Ureter (tissue), 1 donor: ENCODE data around the gene KDM8. TPM values are rescaled to one million over a fixed set of nuclear protein-coding genes. Genes with fewer than 3 reads are reported as not detected.
"Not testable (repeated sequence)": the region's sequence is repeated elsewhere in the genome, so short reads cannot be mapped to it uniquely, and the experiment has no call there.

ENCODE experiments used
- DNase-seq: peaks from one replicate; pipeline ENCODE4 v3.0.0-alpha.2; 2020; ENCODE audit warnings: low spot score
- total RNA-seq: library from RNA; stranded (reverse); gene quantifications from one replicate; pipeline ENCODE4 v1.2.4, GENCODE V29; 2023
- donor health status: DM: yes; HTN: yes; CAD: no.

Gene KDM8
- total RNA-seq, 1 donor from 2014 or later, result 13.9 TPM

DNA sequence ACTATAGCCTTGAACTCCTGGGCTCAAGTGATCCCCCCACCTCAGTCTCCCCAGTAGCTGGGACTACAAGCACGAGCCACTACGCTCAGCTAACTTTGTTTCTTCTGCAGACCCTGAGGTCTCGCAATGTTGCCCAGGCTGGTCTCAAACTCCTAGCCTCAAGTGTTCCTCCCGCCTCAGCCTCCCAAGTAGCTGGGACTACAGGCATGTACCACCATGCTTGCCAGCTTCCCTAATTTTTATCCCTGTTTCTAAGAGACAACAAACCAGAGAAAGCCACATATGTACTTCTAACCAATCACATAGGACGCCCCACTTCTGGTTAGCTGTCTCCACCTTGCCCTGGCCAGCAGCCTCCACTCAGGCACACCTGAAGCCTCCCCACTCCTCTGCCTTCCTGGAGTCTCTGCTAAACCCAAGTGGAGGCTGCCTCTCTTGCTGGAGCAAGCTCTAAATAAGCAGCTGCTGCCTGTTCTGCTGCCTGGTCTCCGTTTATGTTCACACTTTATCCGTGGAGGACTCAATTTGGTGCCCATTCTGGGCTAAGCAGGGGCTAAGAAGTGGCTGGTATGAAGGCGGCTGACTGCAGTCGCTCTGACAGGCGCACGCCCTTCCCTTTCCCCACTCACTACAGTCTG, 40.5 kb downstream of the KDM8 start:
- no peak for DNase-seq

DNA sequence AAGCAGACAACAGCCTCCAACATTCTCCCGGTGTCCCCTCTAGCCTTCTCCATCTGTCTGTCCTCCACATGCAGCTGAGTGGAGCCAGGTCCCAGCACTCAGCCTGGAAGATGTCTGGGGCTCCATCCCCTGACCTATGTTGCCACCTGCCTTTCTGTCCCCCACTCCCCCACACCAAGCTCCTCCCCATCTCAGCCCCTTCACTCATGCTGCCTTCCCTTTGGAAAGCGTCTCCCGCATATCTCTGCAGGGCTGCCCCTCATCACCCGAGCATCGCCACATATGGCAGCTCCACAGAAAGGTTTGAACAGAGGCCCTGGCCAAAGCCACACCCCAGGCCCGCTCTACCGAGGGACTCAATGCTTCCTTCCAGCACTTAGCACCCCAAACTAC, 41.0 kb downstream of the KDM8 start:
- DNase-seq, result no peak

DNA sequence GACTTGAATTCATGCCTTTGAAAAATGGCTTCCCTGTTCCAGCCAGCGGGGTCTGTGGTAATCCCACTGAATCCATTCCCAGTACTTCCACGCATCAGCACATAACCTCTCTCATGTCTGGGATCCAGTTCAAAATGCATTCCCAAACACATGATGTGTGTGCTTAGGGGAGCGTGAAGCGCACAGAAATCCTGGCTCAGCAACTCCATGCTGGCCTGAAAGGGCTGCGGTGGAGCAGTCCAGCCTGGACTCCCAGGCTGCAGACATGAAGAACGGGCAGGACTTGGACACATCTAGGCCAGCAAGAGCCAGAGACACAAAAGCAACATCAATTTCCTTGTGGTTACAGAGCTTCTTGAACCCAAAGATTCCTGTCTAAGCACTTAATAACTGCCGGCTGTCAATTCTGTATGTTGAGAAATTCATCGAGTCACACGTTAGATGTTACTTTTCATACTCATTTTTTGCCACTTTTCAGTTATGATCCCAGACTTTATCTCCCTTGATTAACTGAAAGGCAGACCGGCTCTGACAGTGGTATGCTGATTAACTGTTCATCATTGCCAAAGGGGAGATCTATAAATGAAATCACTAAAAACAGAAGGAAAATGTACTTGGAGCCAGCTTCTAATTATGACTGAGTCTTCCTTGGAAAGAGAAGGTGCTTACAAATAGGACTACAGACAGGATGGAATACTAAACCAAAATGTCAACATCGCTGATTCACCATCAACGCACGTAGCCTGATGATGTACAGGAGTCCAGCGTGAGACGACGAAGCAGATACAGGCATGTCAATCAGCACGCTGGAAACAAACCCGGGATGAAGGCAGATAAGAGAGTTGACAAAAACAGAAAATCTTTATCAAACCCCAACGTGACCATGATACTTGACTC, 42.2 kb downstream of the KDM8 start:
- DNase-seq, result peak; percentile 52

DNA sequence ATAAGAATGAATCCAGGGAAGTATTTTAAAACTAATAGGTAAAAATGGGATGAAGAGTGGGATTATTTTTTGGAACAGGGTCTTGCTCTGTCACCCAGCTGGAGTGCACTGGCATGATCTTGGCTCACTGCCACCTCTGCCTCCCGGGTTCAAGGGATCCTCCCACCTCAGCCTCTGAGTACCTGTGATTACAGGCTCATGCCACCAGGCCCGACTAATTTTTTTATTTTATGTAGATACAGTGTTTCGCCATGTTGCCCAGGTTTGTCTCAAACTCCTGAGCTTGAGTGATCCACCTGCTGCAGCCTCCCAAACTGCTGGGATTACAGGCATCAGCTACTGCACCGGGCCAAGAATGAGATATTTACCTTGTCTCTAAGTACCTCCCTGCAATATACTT, 43.1 kb downstream of the KDM8 start:
- DNase-seq, result peak; percentile 26

DNA sequence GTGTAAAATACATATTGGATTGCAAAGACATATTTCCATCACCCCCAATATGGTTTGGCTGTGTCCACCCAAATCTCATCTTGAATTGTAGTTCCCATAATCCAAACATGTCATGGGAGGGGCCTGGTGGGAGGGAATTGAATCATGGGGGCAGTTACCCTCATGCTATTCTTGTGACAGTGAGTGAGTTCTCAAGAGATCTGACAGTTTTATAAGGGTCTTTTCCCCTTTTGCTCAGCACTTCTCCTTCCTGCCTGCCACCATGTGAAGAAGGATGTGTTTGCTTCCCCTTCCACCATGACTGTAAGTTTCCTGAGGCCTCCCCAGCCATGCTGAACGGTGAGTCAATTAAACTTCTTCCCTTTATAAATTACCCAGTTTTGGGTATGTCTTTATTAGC, 43.8 kb downstream of the KDM8 start:
- DNase-seq, result peak; percentile 7

DNA sequence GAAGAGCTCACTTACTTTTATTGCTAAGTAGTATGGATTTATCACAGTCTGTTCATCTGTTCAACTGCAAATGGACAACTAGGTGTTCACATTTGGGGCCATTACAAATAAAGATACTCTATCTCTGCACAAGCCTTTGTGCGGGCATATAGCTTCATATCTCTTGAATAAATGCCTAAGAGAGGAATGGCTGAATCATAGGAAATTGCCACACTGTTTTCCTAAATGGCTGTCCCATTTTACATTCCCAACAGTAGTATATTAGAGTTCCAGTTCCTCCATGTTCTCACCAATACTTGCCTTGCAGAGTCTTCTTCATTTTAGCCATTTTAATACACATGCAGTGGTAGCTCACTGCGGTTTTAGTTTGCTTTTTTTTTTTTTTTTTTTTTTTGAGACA, 44.7 kb downstream of the KDM8 start:
- DNase-seq, result no peak

DNA sequence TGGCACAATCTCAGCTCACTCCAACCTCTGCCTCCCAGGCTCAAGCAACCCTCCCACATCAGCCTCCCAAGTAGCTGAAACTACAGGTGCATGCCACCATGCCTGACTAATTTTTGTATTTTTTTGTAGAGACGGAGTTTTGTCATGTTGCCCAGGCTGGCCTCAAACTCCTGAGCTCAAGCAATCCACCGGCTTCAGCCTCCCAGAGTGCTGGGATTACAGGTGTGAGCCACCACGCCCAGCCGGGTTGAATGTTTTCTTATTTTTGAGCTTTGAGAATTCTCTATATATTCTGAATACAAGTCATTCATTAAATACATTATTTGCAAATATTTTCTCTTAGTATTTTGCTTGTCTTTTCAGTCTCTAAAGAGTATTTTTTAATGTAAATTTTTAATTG, 45.6 kb downstream of the KDM8 start:
- peak; percentile 27 for DNase-seq

DNA sequence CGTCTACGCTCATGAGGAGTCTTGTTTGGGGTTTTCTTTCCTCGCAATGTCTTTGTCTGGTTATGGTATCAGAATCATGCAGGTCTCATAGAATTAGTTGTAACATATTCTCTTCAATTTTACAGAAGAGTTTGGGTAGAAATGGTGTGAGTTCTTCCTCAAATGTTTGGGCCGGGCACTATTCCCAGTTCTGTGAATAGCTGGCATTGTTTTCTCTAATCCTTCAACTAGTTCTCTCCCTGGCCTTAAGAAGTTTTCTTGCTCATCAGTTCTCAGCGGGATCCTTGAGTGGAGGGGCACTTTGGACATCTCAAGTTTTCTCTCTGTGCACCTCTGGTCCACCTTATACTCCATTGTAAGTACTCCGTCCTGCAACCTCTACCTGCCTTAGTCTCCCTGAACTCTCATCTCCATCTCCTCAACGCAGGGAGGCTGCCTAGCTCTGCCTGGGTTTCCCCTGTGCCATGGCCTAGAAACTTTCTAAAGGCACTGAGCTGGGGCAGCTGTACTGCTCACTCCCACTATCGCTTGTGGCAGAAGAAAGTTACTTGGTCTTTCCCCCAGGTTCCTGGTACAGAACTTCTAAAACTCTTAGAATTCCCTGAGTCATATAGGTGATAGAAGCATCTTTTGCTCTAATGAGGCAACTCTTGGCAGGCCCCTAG, 48.3 kb downstream of the KDM8 start:
- no peak for DNase-seq

DNA sequence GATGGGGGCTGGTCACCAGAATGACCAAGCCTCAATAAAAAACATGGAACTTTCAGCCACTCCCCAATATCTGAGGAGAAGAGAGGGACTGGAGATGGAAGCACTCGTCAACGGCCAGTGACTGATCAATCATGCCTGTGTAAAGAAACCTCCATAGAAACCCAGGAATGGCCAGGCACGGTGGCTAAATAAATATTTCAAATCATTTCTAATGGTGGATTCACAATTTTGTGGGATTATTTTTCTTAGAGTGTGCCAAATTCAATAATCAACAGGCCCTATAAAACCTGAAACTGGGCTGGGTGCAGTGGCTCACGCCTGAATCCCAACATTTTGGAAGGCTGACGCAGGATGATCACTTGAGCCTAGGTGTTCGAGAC, 48.9 kb downstream of the KDM8 start:
- no peak for DNase-seq

DNA sequence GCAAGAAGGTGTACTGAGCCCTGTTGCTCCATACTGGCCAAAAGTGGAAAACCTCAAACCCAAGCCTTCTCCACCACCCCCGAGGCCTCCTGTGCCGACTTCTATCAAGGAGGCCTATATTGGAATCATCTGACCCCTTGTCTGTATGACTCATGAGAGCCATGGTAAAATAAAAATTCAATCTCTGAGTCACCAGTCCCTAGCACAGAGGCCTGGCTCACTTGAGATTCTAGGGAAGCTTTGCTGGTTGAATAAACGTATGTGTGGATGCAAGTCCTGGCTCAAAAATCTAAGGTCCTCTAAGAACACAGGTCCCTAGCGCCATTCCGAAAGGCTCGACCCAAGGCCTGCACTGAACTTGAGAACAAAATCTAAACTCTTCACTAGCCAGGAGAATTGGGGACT, 50.2 kb downstream of the KDM8 start:
- DNase-seq, result no peak

DNA sequence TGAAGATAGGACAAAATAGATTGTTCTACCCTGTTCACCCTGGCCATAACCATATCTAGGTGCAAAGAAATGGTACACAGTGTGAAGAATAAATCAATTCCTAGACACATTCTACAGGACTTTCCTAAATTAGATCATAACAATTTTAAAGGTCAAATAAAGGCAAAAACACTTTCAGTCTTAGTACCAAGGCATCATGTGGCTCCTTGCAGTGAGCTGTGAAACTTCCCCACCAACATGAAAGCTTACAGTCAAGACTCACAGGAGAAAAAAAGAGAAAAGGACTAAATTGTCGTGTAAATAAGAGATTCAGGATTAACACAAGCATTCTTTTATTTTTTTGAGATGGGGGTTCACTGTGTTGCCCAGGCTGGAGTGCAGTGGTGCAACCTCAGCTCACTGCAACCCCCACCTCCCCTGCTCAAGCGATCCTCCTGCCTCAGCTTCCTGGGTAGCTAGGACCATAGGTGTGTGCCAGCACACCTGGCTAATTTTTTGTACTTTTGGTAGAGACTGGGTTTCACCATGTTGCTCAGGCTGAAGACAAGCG, 51.0 kb downstream of the KDM8 start:
- no peak for DNase-seq

DNA sequence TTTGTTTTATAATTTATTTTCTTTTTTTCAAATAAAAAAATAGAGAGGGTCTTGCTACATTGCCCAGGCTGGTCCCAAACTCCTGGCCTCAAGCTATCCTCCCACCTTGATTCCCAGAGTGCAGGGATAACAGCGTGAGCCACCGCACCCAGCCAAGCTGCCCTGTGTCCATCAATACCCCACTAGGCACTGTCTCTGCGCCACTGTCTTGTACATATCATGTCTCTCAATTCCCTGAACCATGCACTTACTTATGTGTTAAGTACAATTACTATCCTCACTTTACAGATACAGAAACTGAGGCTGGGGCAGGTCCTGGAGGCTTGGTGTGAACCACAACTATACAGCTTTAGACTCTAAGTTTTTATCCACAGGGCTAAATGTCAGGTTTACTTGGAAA, 53.5 kb downstream of the KDM8 start:
- DNase-seq, result no peak

DNA sequence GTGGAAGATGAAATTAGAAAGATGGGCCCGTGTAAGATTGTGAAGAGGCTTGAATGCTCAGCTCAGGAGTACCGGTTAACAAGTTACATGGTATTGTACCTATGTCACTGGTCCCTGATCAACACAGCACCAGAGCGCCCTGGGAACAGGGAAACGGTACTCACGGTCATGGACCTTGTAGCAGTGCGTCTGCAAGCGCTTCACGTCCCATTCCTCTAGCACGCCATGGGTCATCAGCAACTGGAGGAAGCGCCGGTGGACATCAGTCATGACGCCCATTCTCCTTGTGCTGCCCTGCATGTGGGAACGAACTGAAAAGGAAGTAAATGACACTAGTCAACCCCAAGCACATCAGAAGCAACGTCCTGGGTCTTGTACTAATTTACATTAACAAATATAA, 53.9 kb downstream of the KDM8 start:
- no peak for DNase-seq

DNA sequence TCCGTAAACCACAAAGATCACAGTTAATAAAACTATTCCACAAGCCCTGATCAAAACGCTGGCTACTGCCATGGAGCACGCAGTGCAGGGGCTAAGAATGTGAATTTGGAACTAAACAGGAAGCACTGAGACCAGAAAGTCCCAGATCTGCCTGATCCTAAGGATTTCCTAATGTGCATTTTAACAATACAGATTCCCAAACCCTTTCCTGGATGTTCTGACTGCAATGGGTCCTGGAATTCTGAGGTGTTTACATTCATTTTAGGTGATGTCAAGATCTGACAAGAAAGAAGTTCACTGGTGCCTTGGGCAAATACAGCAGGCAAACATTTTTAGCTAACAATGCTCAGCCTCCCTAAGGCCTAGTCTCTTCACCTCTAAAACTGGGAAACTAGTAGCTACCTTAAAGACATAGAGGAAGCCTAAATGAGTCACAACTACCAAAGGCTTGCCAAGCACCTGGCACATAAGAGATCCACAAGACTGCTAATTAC, 55.0 kb downstream of the KDM8 start:
- DNase-seq, result no peak

DNA sequence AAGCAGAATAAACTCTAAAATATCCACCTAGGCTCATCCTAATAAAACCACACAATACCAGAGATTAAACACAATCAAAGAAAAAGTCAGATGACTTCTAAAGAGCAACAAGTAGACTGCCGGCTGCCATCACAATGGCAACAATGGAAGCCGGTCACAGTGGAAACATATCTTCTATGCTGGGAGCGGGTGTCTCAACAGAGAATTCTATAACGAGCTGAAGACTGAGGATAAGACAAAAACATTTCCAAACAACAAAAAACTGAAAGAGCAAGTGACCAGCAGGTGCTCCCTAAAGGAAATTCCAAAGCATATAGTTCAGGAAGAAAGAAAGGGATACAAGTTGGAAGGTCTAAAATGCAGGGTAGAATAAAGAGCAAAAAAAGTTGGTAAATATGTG, 56.4 kb downstream of the KDM8 start:
- DNase-seq, result no peak

DNA sequence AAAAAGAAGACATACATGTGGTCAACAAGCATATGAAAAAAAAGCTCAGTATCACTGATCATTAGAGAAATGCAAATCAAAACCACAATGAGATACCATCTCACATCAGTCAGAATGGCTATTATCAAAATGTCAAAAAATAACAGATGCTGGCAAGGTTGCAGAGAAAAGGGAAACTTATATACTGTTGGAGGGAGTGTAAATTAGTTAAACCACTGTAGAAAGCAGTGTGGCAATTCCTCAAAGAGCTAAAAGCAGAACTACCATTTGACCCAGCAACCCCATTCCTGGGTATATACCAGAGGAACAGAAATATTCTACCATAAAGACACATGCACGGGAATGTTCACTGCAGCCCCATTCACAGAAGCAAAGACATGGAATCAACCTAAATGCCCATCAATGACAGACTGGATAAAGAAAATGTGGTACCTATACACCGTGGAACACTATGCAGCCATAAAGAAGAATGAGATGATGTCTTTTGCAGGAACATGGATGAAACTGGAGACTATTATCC, 59.6 kb downstream of the KDM8 start:
- not testable (repeated sequence) for DNase-seq

DNA sequence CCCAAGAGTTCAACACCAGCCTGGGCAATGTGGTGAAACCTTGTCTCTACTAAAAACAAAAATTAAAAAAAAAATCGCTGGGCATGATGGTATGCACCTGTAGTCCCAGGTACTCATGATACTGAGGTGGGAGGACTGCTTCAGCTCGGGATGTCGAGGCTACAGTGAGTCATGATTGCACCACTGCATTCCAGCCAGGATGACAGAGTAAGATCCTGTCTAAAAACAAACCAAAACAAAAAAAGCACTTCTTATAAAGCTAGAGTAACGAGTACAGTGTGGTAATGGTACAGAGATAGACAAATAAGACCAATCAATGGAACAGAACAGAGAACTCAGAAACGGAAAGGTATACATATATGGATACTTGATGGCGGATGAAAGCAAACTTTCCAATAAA, 60.8 kb downstream of the KDM8 start:
- DNase-seq, result no peak

DNA sequence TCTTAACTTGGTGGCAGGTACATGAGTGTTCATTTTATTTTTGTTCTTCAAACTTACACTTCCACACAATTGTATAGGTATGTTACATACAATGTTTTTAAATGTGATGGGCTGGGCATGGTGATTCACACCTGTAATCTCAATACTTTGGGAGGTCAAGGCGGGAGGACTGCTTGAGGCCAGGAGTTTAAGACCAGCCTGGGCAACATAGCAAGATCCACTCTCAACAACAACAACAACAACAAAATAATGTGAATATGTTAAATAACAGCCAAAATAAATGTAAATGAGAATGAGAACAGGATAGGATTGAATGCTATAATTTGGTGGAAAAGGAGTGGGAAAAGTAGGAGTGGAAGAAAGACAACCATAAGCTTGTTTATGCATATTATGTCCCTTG, 62.7 kb downstream of the KDM8 start:
- no peak for DNase-seq

DNA sequence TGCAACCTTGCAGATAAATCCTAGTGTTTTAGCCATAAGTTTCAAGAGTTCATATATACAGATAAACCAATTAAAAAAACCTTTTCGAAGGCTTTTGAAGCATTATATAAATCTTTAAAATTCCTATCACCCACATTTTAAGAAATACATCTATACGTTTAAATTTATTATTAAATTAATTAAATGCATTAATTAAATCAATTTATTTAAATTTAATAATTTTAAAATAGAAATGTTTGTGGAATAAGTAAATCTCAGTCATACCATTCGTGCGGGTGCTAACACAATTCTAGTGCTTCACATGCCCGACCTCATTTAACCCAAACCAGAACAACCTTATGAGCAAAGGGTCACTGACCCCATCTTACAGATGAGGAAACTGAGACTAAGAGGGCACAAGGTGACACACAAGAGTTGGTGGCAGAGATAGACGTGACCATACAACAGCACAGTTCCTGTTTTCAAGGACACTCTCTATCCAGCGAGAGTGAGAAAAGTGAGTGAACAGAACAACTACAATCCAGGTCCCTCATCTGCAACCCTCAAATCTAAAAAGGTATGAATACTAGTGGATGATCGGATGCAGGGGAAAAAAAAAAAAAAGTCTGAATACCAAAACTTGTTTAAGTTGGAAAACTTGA, 63.8 kb downstream of the KDM8 start:
- no peak for DNase-seq

DNA sequence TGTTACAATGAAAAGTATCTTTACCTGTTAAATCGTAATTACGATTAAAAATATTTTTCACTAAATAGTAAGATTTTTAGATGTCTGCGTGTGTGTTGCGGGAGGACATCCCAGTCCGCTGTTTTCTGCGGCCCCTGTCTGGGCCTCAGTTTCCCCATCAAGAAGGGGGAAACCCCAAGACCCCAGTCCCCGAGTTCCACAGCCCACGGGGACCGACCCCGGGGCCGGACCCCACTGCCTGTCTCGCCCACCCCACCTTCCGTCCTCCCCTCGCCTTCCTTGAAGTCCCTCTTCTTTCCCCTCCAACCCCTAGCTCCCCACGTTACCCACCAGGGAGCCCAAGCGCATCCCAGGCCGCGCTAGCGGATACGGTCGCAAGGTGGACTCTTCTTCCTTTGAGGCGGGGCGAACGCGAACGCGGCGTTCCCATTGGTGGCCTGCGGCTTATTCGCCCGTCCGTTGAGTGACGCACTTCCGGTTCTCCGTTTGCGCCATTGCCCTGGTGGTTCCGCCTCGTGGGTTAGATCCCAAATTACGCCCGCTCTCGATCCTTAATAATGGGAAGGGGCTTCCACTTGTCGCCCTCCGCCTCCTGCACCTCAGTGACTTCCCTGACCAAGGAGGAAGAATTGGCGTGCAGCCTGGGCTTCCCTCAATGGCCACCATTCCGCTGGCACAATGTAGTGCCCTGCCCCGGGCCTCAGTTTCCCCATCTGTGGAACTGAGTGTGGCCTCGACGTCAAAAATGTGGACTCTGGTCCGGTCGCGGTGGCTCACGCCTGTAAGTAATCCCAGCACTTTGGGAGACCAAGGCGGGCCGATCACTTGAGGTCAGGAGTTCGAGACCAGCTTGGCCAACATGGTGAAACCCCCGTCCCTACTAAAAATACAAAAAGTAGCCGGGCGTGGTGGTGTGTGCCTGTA, 65.3 kb downstream of the KDM8 start, which contains the start of gene NSMCE1:
NSMCE1 (minus strand) TSS at position 397 of the 924 bp plus-strand sequence. CDS start 11,202 bp downstream, outside the sequence.
- DNase-seq, result peak; percentile 98
